Fibroblast of skin of left biceps (primary cell): Measurements from ENCODE around the gene ZNF628.
"Not testable (repeated sequence)": the region's sequence is repeated elsewhere in the genome, so short reads cannot be mapped to it uniquely, and the experiment has no call there.

Source experiments
- DNase-seq, 2 experiments: peaks; one replicate each; pipeline ENCODE4 v3.0.0-alpha.2; 2013; ENCODE audit warnings: low read depth in 2 of 2

Gene ZNF628

GRCh38 chr19:55476100-55476775, at the start of gene ZNF628:
TSS of gene ZNF628 (plus strand) at chr19:55476617. CDS start at chr19:55479911, 3,294 bp downstream.
- DNase-seq: peak; percentile 96 to 97

GRCh38 chr19:55431183-55431582, 45.2 kb upstream of the ZNF628 start:
- DNase-seq: no peak

GRCh38 chr19:55432241-55432959, 44.0 kb upstream of the ZNF628 start:
- no peak for DNase-seq

- DNase-seq: no peak
Observed at GRCh38 chr19:55433292-55433691, 43.1 kb upstream of the ZNF628 start.

DNA sequence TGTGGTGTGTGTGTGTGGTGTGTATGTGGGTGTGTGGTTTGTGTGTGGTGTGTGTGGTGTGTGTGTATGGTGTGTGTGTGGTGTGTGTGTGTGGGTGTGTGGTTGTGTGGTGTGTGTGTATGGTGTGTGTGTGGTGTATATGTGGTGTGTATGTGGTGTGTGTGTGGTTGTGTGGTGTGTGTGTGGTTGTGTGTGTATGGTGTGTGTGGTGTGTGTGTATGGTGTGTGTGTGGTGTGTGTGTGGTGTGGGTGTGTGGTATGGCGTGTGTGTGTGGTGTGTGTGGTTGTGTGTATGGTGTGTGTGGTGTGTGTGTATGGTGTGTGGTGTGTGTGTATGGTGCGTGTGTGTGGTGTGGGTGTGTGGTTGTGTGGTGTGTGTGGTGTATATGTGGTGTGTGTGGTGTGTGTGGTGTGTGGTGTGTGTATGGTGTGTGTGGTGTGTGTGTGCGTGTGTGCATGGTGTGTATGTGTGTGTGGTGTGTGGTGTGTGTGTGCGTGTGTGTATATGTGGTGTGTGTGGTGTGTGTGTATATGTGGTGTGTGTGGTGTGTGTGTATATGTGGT, 42.0 kb upstream of the ZNF628 start:
- no peak for DNase-seq

DNA sequence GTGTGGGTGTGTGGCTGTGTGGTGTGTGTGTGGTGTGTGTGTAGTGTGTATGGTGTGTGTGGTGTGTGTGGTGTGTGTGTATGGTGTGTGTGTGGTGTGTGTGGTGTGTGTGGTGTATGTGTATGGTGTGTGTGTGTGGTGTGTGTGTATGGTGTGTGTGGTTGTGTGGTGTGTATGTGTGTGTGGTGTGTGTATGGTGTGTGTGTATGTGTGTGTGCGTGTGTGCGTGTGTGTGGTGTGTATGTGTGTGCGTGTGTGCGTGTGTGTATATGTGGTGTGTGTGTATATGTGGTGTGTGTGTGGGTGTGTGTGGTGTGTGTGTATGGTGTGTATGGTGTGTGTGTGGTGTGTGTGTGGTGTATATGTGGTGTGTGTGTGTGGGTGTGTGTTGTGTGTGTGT, 41.4 kb upstream of the ZNF628 start:
- no peak for DNase-seq

- DNase-seq: no peak
Observed at GRCh38 chr19:55436847-55437246, 39.6 kb upstream of the ZNF628 start.

GRCh38 chr19:55437410-55437809, 39.0 kb upstream of the ZNF628 start:
- no peak for DNase-seq

DNA sequence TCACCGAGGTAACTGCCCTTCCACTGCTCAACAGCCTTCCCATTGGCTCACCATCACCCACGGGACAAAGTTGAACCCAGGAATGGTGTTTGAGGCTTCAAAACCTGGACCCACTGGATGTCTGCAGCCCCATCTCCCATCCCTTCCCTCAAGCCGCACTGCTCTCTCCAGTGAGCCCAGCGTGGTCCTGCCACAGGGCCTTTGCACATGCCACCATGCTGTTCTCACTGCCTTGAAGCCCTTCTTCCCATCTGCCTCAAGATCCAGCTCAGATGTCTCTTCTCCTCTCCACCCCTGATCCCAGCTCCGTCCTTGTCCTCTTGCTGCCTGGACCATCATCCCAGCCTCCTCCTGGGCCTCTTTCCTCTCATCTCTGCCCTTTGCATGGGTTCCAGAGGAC, 37.4 kb upstream of the ZNF628 start:
- DNase-seq: no peak

GRCh38 chr19:55440411-55441105, 35.9 kb upstream of the ZNF628 start:
- DNase-seq: no peak

DNA sequence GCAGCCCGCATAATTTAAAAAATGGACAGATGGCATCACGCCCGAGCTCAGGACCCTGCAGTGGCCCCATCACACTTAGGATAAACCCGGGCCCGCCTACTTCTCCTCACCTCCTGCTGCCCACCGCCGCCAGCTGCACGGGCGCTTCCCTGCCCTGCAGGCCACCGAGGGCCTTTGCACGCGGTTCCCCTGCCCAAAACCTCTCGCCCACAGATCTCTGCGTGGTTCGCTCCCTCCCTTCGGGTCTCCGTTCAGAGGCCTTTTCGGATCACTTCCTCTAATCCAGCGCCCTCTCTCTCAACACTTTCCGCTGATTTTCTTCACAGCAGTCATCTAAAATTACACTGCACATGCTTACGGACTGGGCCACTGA, 35.1 kb upstream of the ZNF628 start:
- no peak for DNase-seq

GRCh38 chr19:55441692-55442321, 34.6 kb upstream of the ZNF628 start:
- no peak for DNase-seq

GRCh38 chr19:55442372-55442961, 34.0 kb upstream of the ZNF628 start:
- DNase-seq: no peak

GRCh38 chr19:55443045-55443823, 33.2 kb upstream of the ZNF628 start, which contains the start of gene SHISA7:
TSS of gene SHISA7 (minus strand) at chr19:55443300. CDS start at chr19:55442863, 437 bp downstream.
- no peak for DNase-seq

- no peak for DNase-seq
Observed at GRCh38 chr19:55443824-55444480, 32.5 kb upstream of the ZNF628 start.

- DNase-seq: no peak
Observed at GRCh38 chr19:55444646-55445045, 31.8 kb upstream of the ZNF628 start.

GRCh38 chr19:55446060-55446459, 30.4 kb upstream of the ZNF628 start:
- no peak for DNase-seq

- DNase-seq: no peak
Observed at GRCh38 chr19:55447421-55448174, 28.8 kb upstream of the ZNF628 start.

- not testable (repeated sequence) for DNase-seq
Observed at GRCh38 chr19:55448175-55448490, 28.3 kb upstream of the ZNF628 start.

GRCh38 chr19:55449469-55449868, 26.9 kb upstream of the ZNF628 start:
- DNase-seq: no peak
